Activated CD4-positive, alpha-beta T cell treated with anti-CD3 and anti-CD28 coated beads, Interleukin-2, Interleukin-6, amounts not matched to agents 100 ng/mL and 50 ng/mL, durations not matched to agents 16 hours and 8 hours (primary cell): ENCODE data around the gene THSD4.
A peak's percentile ranks its signal among the peaks of the same experiment; 100 is the strongest.
"Not testable (repeated sequence)": the region's sequence is repeated elsewhere in the genome, so short reads cannot be mapped to it uniquely, and the experiment has no call there.

ENCODE experiments used
- DNase-seq: peaks from one replicate; pipeline ENCODE4 v3.0.0-alpha.2; 2020

THSD4 gene

DNA sequence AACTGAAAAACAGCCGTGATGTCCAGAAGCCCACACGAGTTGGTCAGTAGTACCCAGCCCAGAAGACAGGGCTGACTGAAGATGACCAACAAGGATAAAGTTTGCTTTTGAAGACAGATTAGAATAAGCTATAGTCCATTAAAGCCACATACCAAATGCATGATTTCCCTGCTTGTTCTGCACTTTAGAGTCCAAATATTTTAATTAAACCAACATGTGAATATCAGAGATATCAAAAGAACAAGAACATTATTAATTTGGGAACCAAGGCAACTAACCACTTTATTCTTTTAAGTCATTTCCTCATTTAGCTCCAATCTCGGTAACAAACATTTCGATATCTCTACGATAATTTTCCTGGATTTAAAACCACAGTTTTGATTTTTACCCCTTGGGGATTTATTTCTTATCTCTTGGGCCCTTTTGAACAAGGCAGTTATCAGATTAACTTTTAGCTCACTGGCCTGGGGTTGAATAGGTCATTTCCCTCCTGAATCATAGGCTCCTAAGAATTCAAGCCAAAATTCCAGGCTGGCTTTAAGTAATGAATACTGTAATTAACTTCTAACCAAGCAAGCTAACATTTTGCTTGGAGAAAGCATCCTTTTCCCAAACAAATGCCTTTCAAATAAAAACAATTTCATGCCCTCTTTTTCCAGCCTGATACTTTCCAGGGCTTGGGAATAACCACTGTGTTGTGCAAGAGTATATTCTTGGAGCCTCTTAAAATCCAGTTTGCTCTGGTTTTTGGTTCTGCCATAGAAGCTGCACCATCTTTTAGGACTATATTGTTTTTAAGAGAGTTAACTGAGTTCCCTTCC lies 592.2 kb downstream of the THSD4 start:
- DNase-seq, result no peak

DNA sequence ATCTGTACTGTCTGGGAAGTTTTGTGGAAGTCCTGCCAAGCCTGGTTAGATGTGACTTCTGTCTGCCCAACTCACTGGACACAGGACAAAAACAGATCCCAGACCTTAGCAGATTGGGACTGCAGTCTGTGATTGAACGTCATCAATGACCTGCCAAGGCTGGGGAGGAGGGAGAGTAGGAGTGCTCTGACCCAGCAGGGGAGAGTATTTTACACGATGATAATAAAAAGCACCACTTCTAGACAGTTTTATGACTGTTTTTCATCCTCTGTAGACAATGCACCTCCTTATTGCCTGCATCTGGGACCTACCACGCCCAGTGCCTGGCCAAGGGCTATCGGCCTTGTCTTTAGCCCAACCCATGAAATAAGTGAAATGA lies 592.8 kb downstream of the THSD4 start:
- no peak for DNase-seq

DNA sequence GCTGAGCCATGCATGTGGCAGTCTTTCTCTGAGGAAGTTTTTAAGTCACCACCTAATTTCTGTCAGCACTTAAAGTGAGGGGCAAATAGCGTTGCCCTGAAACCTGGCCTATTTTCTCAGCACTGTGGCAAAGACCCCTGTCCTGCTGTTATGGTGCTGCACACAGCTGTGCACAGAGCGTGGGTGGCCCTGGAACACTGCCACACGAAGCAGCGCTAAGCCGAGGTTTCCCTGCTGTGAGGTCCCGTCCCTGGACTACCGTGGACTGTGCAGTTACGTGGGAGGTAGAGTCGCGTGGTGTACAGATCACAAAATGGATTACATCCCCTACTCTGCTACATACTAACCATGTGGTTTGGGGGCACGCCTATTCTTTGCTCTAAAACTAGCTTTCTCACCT lies 593.5 kb downstream of the THSD4 start:
- DNase-seq, result no peak

DNA sequence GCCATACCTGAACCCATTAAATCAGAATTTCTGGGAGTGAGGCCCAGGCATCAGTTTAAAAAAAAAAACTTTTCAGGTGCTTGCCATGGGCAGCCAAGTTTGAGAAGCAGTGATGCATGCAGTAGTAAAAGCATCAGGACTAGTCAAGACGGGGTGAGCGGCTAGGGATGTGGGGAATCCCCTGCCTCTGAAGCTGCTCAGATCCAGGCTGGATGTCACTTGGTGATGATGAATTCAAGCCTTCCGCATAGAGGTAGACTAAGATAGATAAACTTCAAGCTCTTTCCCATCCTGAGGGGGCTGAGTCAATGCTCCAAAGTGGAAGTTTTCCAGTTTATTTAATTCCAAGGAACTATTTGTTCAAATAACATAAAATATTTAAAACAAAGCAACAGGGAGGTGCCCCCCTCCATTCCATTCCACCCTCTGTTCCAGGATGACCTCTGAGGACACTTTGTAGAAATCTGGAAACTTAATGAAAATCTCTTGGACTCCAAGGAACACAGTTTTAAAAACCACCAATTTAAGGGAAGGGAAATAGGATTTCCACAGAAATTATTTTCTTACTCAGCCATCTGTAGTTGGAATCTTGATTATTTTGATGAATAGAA lies 594.6 kb downstream of the THSD4 start:
- no peak for DNase-seq

DNA sequence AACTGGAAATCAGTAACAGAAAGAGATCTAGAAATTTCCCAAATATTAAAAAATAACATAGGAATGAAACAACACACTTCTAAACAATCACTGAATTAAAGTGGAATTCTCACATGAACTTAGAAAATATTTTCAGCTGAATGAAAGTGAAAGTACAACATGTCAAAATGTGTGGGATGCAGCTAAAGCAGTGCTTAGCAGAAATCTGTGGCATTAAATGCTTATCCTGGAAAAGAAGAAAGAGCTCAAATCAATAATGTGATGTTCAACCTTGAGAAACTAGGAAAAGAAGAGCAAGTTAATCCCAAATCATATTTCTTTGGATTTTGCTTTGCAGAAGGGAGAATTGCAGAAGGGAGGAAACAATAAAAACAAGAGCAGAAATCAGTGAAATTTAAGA lies 596.9 kb downstream of the THSD4 start:
- no peak for DNase-seq

DNA sequence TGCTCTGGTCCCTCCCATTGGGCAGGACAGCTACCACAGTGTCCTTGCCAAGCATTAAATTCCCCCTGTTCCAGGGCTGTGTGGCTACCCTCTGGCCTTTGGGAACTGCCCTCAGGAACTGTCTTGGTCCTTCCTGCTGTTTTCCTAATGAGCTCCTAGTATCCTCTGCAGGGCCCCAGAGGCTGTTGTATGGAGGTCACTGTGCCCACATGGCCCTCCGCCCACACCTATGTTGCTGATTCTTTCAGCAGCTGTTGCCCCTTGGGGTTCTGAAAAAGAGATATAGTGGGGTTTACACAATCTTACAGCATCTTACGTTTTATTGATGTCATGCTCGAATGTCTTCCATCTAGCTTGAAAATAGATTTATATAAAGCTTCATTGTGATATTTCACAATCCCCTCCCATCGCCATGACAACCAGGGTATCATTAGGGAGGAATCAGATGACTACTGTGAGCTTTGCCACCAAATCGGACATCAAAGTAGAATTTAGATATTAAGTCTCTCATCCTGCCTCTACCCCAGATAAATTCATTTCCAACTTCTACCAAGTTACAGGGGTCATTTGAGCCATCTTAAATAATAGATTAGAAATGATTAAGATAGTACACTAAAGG lies 598.0 kb downstream of the THSD4 start:
- DNase-seq, result no peak

DNA sequence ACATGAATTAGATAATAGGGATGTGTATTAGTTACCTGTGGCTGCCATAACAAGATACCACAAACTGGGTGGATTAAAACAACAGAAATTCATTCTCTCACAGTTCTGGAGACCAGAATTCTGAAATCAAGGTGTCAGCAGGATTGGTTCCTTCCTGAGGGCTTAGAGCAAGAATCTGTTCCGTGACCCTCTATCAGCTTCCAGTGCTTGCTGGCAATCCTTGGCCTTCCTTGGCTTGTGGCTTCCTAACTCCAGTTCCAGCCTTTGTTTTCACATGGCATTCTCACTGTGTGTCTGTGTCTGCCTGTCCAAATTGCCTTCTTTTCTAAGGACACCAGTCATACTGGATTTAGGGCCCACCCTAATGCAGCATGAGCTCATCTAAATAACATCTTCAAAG lies 600.6 kb downstream of the THSD4 start:
- no peak for DNase-seq

DNA sequence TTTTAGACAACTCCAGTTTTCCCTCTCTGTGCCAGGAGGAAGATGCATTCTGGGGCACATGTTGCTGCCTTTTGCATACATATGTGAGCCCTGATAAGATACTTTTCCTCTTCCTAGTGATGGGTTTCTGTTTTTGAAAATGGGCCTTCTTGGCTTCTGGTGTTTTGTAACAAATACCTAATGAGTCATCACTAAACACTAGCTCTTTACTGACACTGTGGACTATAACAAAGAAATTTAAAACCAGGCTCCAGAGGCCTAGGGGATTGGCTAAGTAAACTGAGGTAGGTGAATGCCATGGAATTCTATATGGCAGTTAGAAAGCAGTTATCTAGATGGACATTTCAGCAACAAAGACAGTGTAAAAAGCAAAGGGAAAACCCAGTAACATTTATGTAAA lies 601.7 kb downstream of the THSD4 start:
- no peak for DNase-seq

DNA sequence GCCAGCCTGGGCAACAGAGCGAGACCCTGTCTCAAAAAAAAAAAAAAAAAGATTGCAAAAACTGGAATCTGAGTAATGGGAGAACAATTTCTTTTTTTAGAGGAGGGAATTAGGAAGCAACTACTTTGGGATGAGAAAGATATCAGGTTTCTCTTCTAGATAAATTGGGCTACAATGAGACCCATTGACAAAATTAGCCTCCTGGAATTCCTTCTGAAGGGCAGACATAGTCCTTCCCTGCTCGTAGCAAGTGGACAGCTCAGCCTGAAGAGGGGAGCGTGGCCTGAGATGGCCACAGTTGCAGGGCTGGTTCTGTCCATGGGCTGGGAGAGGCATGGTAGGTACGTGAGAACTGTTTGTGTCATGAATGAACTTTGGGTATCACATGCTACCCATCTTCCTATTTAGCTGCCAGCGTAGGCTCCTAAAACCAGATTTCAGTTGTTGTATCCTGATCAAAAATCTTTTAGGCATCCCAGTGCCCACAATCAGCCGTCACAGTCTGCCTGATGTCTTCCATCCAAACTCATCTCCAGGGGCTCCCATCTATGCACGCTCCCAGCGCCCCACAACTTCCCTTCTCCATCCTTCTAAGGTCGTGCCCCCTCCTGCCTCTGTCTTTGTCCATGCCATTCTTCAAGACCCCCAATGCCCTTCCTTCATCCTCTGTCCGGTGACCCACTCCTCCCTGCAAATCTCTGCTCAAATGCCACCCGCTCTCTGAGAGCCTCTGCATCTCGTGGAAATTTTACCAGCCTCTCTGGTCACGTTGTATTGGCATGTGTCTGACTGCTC lies 603.0 kb downstream of the THSD4 start:
- DNase-seq, result no peak

DNA sequence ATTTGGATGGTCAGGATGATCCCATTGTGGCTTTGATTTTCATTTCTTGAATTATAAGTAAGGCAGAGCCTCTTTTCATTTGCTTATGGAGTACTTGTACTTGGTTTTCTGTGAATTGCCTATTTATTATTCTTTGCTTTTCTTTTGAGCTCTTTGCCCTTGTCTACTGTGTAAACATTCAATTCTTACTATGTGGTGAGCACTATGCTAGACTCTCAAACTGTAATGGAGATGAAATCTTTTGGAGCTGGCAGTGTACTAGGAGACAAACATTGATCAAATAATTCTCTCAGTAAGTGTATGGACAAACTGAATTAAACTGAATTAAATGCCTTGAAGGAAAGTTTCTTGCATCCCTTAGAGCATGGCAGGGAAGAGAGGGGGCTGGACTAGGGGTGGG lies 608.1 kb downstream of the THSD4 start:
- no peak for DNase-seq

DNA sequence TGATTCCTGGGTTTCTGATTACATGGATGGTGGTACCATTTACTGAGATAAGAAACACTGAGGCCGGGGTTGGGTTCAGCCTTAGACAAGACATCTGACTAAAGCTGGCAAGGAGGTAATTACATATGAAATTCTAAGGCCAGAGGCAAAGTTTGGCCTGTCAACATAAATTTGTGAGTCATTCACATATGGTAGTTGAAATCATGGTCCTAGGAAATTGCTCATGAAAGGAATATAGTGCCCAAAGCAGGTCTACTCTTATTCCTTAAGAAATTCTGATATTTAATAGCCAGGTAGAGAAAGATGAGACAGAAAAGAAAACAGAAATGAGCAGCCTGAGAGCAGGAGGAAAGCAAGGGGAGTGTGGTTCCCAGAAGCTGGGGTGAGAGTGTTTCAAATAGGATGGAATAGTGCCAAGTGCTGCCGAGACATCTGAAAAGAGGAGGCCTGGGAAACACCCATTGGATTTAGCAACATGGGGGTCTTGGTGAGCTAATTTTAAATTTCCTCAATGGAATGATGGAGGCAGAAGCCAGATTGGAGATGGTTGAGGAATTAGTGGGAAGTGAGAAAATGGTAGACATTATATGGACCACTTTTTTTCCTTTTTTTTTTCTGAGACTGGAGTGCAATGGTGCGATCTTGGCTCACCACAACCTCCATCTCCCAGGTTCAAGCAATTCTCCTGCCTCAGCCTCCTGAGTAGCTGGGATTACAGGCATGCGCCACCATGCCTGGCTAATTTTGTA lies 610.1 kb downstream of the THSD4 start:
- not testable (repeated sequence) for DNase-seq

DNA sequence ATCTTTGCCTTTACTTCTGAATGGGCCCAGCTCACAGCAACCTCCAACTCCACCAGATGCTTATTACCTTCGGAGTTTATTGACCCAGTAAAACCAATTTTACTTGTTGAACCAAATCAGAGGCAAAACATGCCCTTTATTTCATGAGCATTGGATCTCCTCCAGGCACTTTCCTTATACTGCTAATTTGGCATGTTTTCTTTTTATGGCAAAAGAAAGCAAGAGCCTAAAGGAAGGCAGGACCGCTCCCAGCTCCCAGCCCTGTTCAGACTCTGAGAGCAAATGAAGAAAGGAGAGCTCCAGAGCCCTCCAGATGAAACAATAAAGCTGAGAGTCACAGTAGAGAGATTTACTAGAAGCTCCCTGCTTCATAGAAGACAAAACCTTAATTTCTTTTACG lies 613.6 kb downstream of the THSD4 start:
- DNase-seq, result no peak

DNA sequence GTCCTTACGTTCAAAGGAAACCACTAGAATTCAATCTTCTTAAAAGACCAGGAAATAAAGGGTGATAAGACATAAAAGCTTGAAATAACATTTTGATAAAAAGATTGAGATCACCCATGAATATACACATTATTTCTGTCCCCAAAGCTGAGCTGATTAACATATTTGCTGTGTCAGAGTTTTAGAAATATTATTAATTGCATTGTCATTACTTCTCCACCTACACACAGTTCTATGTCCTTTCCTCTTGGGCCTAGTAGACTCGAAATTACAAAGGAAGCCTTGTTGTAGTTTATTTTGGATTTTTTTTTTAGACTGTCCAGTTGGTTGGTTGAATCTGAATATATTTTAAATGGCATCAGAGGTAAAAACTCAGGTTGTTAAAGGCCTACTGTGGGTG lies 614.0 kb downstream of the THSD4 start:
- no peak for DNase-seq

DNA sequence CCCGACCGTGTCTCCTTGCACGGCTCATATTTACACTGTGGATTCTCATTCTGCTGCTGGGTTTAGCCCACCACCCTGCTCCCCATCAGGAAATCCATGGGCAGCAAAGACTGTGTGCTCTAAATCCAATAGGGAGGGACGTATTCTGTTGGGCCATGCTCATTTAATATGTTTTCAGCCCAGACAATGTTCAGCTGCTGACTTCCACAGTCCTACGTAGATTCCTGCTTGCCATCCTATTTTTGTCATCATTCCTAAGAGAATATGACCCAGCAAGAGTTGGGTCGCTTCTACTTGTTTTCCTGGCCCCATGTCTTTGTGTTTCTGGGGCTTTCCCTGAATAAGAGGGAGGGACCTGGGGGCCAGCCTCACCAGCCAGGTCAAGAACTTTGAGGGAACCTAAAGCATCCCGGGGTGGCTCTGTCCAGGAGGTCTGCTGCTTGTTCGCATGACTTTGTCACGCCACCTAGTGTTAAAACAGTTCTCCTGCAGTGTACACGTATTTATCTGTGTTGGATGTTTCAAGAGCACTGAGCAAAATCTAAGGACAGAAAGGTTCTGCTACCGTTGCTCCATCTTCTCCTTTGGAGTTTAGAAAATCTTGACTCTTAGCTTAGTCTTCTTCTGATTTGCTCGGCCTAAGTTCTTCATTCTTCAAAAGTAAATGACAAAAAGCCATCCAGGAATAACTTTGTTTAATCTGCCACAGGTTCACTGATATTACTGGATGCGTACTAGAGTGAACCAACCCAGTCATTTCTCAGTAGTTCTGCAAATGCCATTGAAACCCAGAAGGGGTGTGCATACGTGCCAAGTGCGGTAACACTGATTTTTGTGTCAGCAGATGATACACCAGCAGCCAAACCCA lies 615.2 kb downstream of the THSD4 start:
- DNase-seq, result peak; percentile 76

DNA sequence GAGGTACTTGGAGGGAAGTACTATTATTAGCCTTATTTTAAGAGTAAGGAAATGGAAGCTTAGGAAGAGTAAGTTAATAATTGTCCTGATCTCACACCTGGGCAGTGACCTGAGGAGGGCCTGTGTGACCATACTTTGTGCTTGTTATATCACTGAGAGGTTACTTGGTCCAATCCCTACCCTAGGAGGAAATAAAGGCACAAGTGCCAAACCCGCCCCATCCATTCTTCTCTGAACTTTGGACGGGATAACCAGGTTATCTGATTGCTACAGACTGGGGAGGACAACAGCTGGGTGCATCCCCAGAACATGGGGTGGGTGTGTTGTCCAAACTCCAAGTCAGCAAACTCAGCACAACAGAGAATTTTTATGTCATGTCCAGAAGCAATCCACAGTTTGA lies 617.4 kb downstream of the THSD4 start:
- DNase-seq, result no peak

DNA sequence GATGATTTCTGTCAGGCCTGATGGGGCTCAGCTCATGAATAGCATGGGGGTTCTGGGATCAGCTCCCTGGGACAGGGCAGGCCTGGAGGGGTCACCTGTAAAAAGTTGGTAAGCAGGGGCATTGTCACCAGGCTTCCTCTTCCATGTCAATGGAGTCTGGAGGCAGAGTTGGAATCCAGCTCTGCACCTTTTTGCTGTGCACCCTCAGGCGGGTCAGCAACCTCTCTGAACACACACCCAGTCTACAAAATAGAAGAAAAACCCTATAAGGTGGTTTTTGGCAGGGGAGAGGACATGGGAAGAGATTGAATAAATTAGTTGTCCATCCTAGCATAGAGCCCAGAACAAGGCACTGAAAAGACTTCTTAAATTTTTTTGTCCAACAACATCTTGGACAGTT lies 617.9 kb downstream of the THSD4 start:
- DNase-seq, result no peak

DNA sequence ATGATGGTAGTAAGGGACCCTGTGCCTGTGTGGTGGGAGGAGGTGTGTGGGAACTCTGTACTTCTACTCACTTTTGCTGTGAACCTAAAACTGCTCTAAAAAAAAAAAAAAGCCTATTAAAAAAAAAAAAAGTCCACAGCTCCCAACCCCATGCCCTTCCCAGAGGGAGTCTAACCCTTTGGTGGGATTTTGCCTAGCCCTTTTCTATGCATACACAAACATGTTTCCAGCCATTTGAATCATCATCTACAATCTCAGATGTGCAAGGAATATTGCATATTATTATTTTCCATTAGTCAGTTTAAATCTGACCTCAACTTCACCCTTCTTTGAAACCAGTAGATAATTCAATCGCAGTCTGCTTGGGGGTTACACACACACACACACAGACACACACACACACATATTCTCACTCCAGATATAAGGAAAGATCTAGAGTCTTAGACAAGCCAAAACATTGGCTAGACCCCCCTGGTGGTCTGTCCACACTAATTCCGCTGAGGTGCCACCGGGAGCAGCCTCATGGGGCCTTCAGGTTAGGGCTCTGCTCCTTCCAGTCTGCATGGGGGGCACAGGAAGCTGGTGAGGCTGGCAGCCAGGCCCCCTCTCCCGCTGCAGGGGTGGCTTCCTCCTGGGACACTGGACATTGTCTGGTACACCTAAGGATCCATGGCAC lies 619.6 kb downstream of the THSD4 start:
- no peak for DNase-seq

DNA sequence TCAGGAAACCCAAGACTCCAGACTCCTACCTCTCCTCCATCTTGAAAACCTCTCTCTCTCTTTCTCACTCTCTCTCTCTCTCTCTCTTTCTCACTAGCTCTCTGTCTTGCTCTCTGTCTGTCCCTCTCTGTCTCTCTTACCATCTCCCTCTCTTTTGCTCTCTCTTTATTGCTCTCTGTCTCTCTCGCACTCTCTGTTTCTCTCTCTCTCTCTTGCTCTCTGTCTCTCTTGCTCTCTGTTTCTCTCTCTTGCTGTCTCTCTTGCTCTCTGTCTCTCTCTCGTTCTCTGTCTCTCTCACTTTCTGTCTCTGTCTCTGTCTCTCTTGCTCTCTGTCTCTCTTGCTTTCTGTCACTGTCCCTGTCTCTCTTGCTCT lies 620.1 kb downstream of the THSD4 start:
- DNase-seq, result no peak

DNA sequence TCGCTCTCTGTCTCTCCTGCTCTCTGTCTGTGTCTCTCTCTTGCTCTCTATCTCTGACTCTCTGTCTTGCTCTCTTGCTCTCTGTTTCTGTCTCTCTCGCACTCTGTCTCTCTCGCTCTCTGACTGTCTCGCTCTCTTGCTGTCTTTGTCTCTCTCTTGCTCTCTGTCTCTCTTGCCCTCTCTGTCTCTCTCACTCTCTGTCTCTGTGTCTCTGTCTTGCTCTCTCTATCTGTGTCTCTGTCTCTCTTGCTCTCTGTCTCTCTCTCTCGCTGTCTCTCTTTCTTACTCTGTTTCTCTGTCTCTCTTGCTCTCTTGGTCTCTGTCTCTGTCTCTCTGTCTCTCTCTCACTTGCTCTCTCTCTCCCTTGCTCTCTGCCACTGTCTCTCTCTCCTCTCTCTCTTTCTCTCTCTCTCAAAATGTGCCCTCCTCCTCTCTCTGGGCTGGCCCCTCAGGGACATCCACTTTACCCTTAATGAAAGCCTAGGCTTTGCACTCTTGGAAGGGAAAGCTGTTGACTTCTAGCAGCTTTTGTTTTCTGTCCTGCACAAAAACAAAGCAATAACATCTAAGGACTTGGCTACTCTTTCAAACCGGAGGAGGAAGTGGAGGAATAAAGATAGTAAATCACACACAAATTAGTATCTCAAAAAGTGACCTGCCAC lies 621.1 kb downstream of the THSD4 start:
- DNase-seq, result no peak

DNA sequence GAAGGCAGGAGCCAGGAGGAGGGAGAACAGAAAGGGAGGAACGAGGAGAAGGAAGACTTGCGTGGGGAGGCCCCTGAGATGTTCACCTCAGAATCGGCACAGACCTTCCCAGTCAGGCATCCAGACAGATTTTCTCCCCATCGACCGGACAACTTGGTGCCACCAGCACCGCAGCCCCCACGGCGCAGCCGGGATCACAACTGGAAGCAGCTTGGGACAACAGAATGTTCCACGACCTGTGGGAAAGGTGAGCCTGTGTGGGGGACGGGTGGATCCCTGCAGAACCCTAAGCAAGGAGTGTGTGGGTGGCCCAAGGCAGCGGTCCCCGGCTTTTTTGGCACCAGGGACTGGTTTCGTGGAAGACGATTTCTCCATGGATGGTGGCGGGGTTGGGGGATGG lies 622.5 kb downstream of the THSD4 start:
- no peak for DNase-seq

DNA sequence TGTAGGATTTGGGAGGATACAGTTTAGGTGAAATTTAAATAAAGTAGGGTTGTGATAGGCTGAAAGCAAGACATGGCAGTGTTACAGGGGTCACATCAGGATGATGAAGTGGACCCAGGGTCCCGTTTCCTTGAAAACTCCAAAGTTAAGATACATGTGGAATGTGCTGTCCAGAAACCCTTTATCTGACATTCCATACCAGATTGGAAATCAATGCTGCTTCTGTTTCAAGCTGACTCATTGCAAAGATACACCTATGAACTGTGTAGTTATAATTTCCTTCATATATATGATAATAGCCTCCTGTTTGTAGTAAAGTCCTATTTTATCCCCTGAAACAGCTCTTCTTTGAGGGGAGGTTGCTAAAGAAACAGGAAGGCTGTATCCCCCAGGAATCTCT lies 624.1 kb downstream of the THSD4 start:
- DNase-seq, result no peak
